Activated CD4-positive, alpha-beta T cell treated with anti-CD3 and anti-CD28 coated beads, Interleukin-10, Interleukin-2, amounts not matched to agents 100 ng/mL and 50 ng/mL, durations not matched to agents 16 hours and 8 hours (primary cell): ENCODE measurements around the gene FAM236A.
"Not testable (repeated sequence)": the region's sequence is repeated elsewhere in the genome, so short reads cannot be mapped to it uniquely, and the experiment has no call there.

Experiments
- DNase-seq: peaks from one replicate; pipeline ENCODE4 v3.0.0-alpha.2; 2020

FAM236A gene

GRCh38 chrX:72937906-72938305, at the start of gene FAM236A:
Gene FAM236A (plus strand): TSS chrX:72938206. CDS start chrX:72938263, 57 bp downstream.
- DNase-seq, result not testable (repeated sequence)

- not testable (repeated sequence) for DNase-seq
Measured at GRCh38 chrX:72889740-72890139, 48.3 kb upstream of the FAM236A start.

GRCh38 chrX:72912315-72912714, 25.7 kb upstream of the FAM236A start, which contains the start of gene FAM236C:
Gene FAM236C (plus strand): TSS chrX:72912615. CDS start chrX:72912715, 100 bp downstream.
- DNase-seq, result not testable (repeated sequence)

GRCh38 chrX:72916096-72916495, 21.9 kb upstream of the FAM236A start:
- not testable (repeated sequence) for DNase-seq

GRCh38 chrX:72932283-72932682, 5.7 kb upstream of the FAM236A start:
- DNase-seq, result not testable (repeated sequence)

- DNase-seq, result not testable (repeated sequence)
Measured at GRCh38 chrX:72936455-72936854, 1.6 kb upstream of the FAM236A start.

- DNase-seq, result not testable (repeated sequence)
Measured at GRCh38 chrX:72936882-72937455, 1.0 kb upstream of the FAM236A start.

- not testable (repeated sequence) for DNase-seq
Measured at GRCh38 chrX:72942272-72942671, 4.3 kb downstream of the FAM236A start.

- not testable (repeated sequence) for DNase-seq
Measured at GRCh38 chrX:72943035-72943818, 5.2 kb downstream of the FAM236A start.

- not testable (repeated sequence) for DNase-seq
Measured at GRCh38 chrX:72943819-72944169, 5.8 kb downstream of the FAM236A start, which contains the start of gene DMRTC1. Gene DMRTC1 (minus strand): TSS chrX:72943837. CDS start chrX:72875694, 68,143 bp downstream.

- not testable (repeated sequence) for DNase-seq
Measured at GRCh38 chrX:72959971-72960370, 22.0 kb downstream of the FAM236A start.

- not testable (repeated sequence) for DNase-seq
Measured at GRCh38 chrX:72971859-72972258, 33.9 kb downstream of the FAM236A start.

- not testable (repeated sequence) for DNase-seq
Measured at GRCh38 chrX:72974885-72975284, 36.9 kb downstream of the FAM236A start.

GRCh38 chrX:72980894-72981469, 43.0 kb downstream of the FAM236A start:
- not testable (repeated sequence) for DNase-seq
